Dermis blood vessel endothelial cell (primary cell): ENCODE data around the gene ALDH16A1. TPM values are rescaled to one million over a fixed set of nuclear protein-coding genes. Genes with fewer than 3 reads are reported as not detected.

Experiments
- DNase-seq: peaks from one replicate; pipeline ENCODE4 v3.0.0; 2010
- total RNA-seq: library from RNA; depleted of rRNA; stranded (reverse); fragments of >200 nt; gene quantifications from 2 replicates; pipeline ENCODE4 v1.2.3, GENCODE V29; 2014

ALDH16A1 gene
- total RNA-seq, 1 donor from 2014 or later: 55.3 TPM

- DNase-seq: no peak
Observed at GRCh38 chr19:49489601-49490167, 36.7 kb downstream of the ALDH16A1 start.

GRCh38 chr19:49490287-49491029 is 37.4 kb downstream of the ALDH16A1 start:
- DNase-seq: no peak

- no peak for DNase-seq
Observed at GRCh38 chr19:49491030-49491803, 38.2 kb downstream of the ALDH16A1 start.

GRCh38 chr19:49491804-49492572 is 39.0 kb downstream of the ALDH16A1 start:
- DNase-seq: no peak

- DNase-seq: no peak
Observed at GRCh38 chr19:49492573-49493405, 39.8 kb downstream of the ALDH16A1 start.

- DNase-seq: no peak
Observed at GRCh38 chr19:49496574-49497008, 43.6 kb downstream of the ALDH16A1 start.

- DNase-seq: peak; percentile 73
Observed at GRCh38 chr19:49497047-49497788, 44.2 kb downstream of the ALDH16A1 start.

GRCh38 chr19:49497789-49498103 is 44.7 kb downstream of the ALDH16A1 start:
- DNase-seq: no peak

- DNase-seq: no peak
Observed at GRCh38 chr19:49498475-49498874, 45.5 kb downstream of the ALDH16A1 start.

- DNase-seq: no peak
Observed at GRCh38 chr19:49499030-49499670, 46.1 kb downstream of the ALDH16A1 start.

GRCh38 chr19:49502866-49503581 is 50.0 kb downstream of the ALDH16A1 start:
- DNase-seq: peak; percentile 87

GRCh38 chr19:49503582-49503962 is 50.5 kb downstream of the ALDH16A1 start:
- no peak for DNase-seq

- DNase-seq: peak; percentile 83
Observed at GRCh38 chr19:49506575-49507105, 53.6 kb downstream of the ALDH16A1 start.

- DNase-seq: no peak
Observed at GRCh38 chr19:49507803-49508494, 54.9 kb downstream of the ALDH16A1 start.

- DNase-seq: peak; percentile 52
Observed at GRCh38 chr19:49512970-49513745, 60.1 kb downstream of the ALDH16A1 start.

GRCh38 chr19:49513746-49514118 is 60.7 kb downstream of the ALDH16A1 start:
- DNase-seq: no peak

- DNase-seq: no peak
Observed at GRCh38 chr19:49514151-49514550, 61.1 kb downstream of the ALDH16A1 start.

- peak; percentile 62 for DNase-seq
Observed at GRCh38 chr19:49515767-49516166, 62.7 kb downstream of the ALDH16A1 start.
